Stromal cell of bone marrow (primary cell): ENCODE data around the gene PPFIA1.
"Not testable (repeated sequence)": the region's sequence is repeated elsewhere in the genome, so short reads cannot be mapped to it uniquely, and the experiment has no call there.

Source experiments
- DNase-seq: peaks from one replicate; pipeline ENCODE4 v3.0.0-alpha.2; 2012; ENCODE audit warnings: low read depth

Gene PPFIA1

DNA sequence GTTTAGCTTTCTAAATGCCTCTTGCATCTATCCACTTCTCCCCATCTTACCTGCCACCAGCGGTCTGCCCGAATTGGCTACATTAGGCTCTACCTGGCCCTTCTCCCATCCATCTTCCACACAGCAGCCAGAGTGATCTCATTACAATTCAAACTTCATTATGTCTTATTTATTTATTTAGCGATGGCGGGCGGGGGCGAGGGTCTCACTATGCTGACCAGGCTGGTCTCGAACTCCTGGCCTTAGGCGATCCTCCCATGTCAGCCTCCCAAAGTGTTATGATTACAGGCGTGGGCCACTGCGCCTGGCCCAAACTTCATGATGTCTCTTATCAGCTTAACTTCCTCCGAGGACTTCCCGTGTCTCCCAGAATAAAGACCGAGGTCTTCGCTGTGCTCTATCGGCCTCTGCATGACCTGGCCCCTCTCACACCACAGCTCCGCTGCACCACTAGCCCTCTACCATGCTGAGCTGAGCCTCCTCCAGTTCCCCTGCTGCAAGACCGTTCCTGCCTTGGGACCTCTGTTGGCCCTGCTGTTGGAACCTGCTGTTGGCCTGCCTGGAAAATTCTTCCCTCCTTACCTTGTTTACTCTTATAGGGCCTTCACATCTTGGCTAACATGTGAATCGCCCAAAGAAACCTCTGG is 127.0 kb downstream of the PPFIA1 start:
- no peak for DNase-seq

DNA sequence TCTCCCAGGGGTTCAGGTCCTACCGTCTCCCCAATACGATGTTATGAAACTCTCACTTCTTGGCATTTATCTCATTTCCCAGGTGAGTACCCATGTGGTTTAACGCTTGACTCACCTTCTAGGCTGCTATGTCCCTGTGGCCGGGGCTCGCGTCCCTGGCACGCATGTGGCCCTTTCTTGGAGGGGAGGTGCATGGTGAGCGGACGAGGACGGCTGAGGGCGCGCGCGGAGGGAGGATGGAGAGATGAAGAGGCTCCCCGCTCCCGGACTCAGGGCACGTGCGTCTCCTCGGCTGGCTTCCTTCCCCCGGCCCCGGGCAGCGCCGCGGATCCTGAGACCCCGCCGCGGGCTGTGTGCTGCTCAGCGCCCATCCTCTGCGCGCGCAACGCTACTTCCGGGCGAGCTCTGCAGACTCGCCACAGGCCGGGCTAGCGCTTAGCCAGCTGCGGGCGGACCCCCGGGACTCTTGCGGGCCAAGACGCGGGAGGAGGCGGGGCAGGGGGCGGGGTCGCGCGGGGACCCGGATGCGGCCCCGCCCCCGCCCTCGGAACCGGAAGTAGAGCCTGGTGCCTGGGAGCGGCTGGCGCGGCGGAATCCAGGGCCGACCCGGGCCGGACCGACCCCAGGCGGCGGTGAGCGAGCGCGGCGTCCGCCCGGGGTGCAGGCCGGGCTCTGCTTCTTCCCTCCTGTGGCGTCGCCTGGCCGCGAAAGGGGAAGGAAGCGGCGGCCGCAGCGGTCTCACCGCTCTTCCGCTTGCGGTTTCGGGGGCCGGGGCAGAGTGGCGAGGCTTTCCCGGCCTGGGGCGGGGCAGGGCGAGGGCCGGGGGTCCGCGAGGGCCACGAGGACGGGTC is 127.7 kb downstream of the PPFIA1 start, which contains the start of gene CTTN:
CTTN (plus strand) TSS at position 547 of the 851 bp plus-strand sequence. CDS start 8,769 bp downstream, outside the sequence.
- DNase-seq: peak; percentile 54

DNA sequence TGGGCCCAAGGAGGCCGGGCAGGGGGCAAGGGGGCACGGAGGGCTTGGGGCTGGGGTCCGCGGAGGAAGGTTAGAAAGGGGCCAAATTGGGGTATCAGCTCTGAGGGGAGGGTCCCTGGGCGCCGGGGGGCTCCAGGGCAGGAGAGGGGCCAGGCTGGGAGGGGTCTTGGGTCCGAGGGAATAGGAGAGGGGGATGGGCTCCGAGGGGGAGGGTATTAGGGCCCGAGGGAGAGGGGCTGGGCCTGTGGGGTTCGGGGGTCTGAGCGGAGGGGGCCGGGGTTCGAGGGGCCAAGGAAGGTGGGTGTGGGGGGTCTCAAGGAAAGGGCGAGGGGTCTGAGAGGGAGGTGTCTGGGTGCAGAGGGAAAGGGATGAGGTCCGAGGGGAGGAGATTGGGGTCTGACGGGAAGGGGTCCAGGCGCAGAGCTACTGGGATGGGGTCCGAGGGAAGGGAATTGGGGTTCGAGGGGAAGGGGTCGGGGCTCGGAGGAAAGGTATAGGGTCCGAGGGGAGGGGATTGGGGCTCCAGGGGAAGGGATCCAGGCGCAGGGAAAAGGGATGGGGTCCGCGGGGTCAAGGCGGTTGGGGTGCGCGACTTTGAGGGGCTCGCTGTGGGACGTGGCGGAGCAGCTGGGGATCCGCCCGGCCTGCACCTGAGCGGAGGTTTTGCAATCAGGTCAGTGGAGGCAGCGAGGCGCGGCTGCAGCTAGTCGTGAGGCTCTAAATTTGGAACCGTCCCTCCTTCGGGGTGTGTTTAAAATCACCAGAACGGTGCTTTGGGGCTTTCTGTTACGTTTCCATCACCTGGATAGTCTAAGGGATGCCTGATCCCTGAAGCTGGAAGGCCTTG is 128.6 kb downstream of the PPFIA1 start:
- no peak for DNase-seq

DNA sequence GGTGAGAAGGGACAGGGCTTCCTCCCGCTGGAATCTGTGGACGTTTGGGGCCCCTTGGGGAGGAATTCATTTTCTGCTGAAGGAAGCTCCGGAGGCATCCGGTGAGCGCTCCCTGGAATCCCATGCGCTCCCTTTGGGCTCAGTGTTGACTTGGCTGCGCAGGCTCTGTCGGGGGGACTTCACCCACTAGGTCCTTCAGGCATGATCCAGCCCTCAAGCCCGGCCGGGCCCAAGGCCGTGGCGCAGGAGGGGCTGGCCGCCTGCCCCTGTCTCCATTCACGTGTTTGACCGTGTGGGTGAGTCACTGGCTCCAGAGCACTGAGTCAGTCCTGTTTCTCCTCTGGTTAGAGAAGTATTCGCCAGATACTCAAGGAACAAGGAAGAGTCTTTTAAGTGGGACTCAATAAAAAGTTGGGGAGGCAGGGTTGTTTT is 129.2 kb downstream of the PPFIA1 start:
- peak; percentile 95 for DNase-seq

DNA sequence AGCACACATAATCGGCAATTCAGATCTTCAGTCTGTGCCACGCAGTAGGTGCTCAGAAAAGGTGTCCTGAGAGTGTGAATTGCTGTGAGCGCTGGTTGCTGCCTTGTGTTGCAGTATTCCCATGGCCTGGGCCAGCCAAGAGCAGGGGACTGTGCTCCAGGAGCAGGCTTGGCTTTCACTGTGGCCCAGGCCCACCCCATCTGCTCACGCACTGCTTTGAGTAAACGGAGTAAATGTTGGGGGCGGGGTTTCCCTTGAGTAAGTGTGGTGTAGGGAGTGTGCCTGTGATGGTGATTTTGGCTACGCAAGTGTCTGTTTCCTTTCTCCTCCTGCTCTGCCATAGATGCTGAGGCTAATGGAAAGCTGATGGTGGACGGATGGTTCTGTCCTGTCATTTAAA is 130.2 kb downstream of the PPFIA1 start:
- DNase-seq: no peak

DNA sequence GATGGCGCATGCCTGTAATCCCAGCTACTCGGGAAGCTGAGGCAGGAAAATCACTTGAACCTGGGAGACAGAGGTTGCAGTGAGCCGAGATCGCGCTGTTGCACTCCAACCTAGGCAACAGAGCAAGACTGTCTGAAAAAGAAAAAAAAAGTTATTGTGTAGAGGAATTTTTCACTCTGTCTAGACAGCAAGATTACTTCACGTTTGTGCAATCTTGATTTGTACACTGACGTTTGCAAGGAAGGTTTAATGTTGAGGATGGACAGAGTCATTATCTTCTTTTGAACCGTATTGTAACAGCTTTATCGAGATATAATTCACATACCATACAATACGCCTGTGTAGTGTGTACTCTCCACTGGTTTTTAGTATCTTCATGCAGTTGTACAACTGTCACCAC is 131.5 kb downstream of the PPFIA1 start:
- DNase-seq: no peak

DNA sequence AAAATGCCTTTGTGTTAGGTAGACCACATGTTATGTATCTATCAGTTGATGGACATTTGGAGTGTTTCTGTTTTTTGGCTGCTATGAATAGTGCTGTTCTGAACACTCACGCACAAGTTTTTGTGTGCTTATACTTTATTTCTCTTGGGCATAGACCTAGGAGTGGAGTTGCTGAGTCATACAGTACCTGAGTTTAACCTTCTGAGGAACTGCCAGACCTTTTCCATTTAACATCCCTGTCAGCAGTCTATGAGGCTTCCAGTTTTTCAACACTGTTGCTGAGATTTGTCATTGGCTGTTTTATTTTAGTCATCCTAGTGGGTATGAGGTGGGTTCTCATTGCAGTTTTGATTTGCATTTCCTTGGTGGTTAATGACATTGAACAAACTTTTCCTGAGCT is 132.2 kb downstream of the PPFIA1 start:
- DNase-seq: no peak

DNA sequence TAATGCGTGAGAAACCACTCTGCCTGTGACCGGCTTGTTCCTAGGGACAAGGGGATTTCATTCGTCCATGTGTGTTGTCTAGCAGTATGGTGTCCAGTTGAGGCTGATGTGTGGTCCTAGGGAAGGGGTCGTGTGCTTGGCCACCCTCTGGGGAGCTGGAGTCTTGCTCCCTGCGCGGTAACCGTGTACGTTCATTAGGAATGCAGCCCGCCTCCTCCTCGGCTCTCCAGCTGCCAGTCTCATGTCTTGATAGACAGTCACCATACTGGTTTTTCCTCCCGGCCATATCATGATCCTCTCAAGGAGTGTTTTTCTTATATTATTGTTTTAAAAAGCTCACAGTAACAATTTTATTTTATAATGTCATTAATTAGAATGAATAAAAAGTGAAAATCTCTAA is 133.8 kb downstream of the PPFIA1 start:
- no peak for DNase-seq

DNA sequence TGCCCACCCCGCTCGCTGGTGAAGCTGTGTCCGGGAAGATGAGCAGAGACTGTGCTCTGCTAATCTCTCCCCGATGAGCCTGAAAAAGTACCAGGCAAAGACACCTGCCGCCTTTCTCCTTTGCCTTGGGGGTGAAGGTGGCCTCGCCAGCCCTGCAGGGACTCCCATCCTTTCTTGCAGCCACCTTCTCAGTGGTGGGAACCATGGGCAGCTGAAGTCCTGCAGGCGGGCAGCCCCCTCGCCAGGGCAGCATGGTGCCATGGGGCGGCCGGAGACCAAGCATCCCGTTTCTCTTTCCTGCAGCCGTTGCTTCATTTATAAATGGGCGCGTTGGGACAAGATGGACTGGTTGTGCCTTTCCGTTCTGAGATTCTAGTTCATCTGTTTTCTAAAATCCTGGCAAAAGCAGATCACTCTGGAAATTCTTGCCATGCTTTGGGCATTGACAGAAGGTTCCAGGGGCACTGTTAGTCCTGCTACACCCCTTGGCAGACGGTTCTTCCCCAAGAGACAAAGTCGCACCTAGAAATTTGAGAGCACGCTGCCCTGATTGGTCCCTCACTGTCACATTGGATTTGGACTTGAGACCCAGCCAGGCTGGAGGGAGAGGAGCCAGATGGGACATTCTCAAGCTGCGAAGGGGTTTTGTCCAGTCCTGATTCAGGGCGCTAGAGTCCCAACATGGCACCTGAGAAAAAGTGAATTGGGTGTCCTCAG is 135.3 kb downstream of the PPFIA1 start:
- no peak for DNase-seq

DNA sequence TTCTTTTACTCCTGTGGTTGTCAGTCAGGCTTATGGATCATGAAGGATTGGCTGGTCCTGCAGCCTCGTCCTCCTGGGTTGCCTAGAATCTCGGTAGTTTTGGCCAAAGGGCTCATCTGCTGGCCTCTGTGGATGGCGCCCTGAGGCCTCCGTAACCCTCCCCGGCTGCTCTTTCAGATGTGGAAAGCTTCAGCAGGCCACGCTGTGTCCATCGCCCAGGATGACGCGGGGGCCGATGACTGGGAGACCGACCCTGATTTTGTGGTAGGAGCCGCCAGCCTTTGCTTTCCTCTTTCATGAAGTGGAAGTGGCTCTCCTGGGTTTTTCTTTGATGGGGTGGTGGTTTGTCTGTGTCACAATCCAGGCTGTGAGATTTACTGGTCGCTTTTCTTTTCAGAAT is 136.6 kb downstream of the PPFIA1 start:
- no peak for DNase-seq

DNA sequence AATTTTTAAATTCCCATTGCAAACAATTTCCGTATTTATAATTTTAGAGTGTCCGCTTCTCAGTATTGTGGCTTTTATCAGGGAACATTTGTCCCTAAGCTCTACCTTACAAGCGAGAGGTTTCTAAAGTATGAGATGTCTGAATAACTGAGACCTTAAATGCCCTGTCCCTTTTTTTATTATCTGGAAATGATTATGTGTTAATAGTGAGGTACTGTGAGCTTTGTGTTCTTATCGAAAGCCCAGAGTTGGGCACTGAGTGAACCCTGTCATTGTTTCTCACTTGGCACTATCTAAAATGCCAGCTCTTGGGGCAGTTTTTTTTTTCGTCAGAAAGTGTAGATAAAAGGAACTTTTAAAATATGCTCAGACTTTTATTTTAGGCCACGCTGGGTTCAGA is 137.3 kb downstream of the PPFIA1 start:
- DNase-seq: no peak

DNA sequence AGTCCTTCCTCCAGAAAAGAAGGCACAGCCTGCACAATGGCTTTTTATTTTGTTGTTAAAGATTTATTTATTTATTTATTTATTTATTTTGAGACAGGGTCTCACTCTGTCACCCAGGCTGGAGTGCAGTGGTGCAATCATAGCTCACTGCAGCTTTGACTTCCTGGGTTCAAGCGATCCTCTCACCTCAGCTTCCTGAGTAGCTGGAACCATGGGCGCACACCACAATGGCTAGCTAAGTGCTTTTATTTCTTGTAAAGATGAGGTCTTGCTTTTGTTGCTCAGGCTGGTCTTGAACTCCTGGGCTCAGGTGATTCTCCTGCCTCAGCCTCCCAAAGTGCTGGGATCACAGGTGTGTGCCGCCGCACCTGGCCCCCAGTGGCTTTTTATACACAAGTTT is 137.8 kb downstream of the PPFIA1 start:
- DNase-seq: not testable (repeated sequence)

DNA sequence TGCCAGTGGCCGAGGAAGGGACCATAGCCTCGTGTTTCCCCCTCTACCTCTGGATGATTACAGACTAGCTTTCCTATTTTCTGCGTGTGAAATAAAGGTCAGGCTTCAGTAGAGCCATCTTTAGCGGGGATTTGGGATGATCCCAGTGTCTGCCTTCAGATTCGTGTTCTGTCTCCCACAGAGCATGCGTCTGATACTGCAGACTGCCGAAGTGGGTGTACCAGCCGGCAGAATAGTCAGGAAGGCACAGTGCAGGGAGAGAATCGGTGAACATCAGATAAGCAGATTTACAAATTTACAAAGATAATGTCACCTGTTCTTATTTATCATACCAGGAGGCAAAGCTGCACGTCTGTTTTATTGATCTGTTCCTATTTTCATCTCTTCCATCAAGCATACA is 138.9 kb downstream of the PPFIA1 start:
- DNase-seq: no peak

DNA sequence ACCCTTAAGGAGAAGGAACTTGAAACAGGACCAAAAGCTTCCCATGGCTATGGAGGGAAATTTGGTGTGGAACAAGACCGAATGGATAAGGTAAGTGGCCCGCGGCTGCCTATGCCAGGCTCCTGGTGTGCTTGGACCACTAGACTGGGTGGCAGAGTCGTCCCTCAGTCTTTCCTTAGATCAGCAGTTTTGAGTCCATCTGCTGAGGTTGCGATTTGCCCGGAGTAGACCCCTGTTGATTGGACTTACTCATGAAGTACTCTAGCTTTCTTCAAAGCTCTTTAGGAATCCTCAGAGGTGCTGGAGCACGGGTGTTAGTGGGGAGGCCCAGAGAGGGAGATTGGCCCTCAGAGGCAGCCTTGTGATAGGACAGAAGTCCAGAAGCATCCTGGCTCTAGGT is 139.4 kb downstream of the PPFIA1 start:
- no peak for DNase-seq

DNA sequence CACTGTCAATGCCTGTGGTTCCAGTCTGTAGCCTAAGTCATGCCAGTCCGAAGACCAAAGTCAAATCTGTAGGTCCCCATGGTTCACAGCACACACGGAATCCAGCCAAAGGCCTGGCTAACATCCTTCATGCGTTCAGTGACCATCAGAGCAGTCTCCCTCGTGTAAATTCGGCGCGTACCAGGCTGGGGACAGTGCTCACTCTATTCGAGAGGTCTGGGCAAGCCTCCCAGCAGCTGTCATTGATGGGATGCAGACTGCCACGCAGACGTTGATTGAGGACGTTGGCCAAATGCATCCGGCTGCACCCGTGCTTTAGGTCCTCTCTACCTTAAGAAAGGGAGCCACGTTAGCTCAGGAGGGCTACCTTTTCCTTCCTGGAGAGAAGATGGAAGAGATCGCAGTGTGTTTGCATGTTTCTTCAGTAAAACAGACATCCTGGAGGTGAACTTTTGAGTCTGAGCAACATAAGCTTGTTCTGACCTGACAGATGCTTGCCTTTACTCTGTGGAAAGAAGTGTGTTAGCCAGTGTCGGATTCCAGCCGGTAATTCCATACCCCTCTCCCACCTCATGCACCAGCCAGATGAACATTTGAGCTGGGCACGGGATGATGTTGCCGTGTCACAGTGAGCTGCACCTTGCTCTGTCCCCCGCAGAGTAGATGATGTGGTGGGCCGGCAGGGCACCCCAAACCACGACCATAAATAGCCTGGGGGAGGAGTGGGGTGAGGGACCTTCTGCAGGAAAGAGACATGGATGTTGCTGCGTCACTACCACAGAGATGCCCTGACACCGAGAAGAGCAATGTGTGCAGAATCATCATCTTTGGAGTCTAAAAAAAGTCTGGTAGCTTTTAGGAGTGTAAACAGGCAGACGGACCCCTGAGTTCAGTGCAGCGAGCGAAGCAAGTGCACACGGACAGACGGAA is 140.1 kb downstream of the PPFIA1 start:
- DNase-seq: no peak

DNA sequence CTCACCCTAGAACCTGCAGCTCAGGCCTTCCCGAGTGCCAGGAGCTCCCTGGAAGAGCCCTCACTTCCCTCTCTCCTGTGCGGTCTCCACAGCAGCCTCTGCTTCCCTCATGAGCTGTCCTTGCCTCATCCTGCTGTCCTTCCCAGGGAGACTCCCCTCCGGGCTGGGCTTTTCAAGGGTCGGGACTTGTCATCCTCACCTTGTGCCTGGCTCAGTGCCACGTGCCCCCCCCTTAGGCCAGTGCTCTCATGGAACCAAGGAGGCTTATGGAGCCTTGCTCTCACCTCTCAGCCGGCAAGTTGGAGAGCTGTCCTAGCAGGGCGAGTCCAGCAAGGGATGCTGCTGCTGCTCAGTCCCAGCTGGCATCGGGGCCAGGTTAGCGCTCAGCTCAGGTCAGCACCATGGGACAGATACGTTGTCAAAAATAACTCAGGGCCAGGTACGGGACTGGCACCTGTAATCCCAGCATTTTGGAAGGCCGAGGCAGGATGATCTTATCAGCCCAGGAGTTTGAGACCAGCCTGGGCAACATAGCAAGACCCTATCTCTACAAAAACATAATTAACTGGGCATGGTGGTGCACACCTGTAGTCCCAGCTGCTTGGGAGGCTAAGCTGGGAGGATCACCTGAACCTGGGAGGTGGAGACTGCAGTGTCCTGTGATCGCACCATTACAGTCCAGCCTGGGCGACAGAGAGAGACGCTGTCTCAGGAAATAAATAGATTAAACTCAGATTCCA is 141.4 kb downstream of the PPFIA1 start:
- no peak for DNase-seq

DNA sequence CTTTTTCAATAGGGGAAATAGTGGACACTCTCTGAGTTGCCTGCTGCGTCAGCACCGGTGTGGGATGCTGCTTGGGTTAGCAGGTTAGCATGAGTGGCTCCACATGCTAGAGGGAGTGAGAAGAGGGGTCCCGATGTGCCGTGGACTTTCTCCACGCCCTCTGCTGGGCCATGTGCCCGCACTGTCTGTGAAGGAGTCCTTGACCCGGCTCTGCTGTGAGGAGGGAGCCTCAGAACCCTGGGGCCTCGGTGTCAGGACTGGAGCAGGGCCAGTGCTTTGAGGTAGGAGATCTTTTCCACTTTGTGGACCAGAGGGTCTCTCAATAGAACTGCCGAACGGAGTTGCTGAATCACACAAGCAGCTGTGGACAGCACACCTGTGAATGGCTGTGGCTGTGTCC is 142.7 kb downstream of the PPFIA1 start:
- no peak for DNase-seq

DNA sequence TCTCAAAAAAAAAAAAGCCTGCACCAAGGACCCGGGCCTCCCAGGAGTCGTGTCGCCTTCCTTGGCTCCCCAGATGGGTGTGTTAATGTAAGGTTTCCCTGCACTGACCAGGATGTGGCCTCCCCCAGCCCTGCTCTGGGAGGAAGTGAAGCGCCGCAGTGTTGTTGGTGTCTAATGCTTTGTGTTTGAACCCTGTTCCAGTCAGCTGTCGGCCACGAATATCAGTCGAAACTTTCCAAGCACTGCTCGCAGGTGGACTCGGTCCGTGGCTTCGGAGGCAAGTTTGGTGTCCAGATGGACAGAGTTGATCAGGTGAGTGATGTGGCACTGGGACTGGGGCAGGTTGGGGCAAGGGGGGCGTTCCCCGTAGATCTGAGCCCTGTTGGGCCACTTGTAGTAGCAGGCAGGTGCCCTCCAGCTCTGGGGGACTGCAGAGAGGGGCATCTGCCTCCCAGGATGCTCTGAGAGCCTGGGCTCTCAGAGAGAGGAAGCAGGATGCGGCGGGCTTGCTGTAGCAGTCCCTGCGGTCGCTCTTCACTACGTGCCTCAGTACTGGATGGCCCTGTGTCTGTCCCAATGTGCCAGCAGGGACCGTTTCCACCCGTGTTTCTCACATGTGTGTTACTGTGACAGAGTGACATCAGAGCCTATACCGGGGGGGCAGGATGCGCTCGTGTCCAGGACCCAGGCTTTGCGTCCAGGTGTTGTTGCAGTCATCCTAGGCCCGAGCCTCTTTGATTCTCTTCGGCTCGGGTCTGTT is 144.0 kb downstream of the PPFIA1 start:
- DNase-seq: no peak

DNA sequence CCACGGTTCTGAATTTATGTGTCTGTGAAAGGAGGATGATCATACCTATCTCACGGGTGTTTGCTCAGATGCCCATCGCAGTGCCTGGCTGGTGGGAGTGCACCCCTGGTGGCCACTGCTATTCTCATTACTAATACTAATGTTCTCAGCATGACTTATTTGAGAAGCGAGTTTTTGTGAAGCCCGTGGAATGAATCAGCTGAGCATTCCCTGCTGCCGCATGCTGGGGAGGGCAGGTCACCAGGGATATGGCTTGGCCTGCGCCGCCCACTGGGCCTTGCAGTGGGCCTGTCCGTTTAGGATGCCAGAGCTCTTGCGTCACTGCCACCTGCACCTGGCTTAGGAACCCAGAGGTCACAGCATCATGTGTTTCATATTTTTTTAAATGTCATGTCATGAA is 144.7 kb downstream of the PPFIA1 start:
- peak; percentile 59 for DNase-seq
